SK-N-SH treated with all-trans-retinoic acid at 6 μM for 48 hours (cell line): Measurements from ENCODE around the gene MXD4.

Source experiments
- ARNTL ChIP-seq: fragments of 450-650 bp; formaldehyde crosslinking; IDR thresholded peaks from 2 replicates; pipeline ENCODE4 v1.5.0; 2020; ENCODE audit warnings: low read depth, mild to moderate bottlenecking, moderate library complexity, borderline replicate concordance
- BACH2 ChIP-seq: fragments of 250-450 bp; sonication (Bioruptor Pico); IDR thresholded peaks from 2 replicates; pipeline ENCODE4 v1.9.0; 2021; ENCODE audit warnings: mild to moderate bottlenecking, borderline replicate concordance
- CREB5 ChIP-seq: fragments of 250-450 bp; sonication (Bioruptor Pico); IDR thresholded peaks from 2 replicates; pipeline ENCODE4 v1.5.1; 2020; ENCODE audit warnings: low read depth, mild to moderate bottlenecking, moderate library complexity
- OSR1 ChIP-seq: fragments of 250-450 bp; sonication (Bioruptor Pico); IDR thresholded peaks from 2 replicates; pipeline ENCODE4 v1.8.0; 2022; ENCODE audit warnings: moderate library complexity, mild to moderate bottlenecking, inconsistent platforms
- PATZ1 ChIP-seq: fragments of 250-450 bp; sonication (Bioruptor Pico); IDR thresholded peaks from 2 replicates; pipeline ENCODE4 v1.8.0; 2020; ENCODE audit warnings: mild to moderate bottlenecking, moderate library complexity, borderline replicate concordance
- POU6F1 ChIP-seq: fragments of 250-450 bp; sonication (Bioruptor Pico); IDR thresholded peaks from 2 replicates; pipeline ENCODE4 v1.8.0; 2021; ENCODE audit warnings: low read depth, mild to moderate bottlenecking, moderate library complexity, borderline replicate concordance
- PPARA ChIP-seq: fragments of 250-450 bp; sonication (Bioruptor Pico); IDR thresholded peaks from 2 replicates; pipeline ENCODE4 v1.5.0; 2020; ENCODE audit warnings: mild to moderate bottlenecking, borderline replicate concordance
- RARB ChIP-seq: fragments of 250-450 bp; sonication (Bioruptor Pico); IDR thresholded peaks from 2 replicates; pipeline ENCODE4 v1.8.0; 2021; ENCODE audit warnings: mild to moderate bottlenecking, moderate library complexity
- TCF4 ChIP-seq: fragments of 250-450 bp; sonication (Bioruptor Pico); IDR thresholded peaks from 2 replicates; pipeline ENCODE4 v1.8.0; 2021; ENCODE audit warnings: mild to moderate bottlenecking, moderate library complexity, borderline replicate concordance
- ZC3H10 ChIP-seq: fragments of 250-450 bp; sonication (Bioruptor Pico); IDR thresholded peaks from 2 replicates; pipeline ENCODE4 v1.5.1; 2021; ENCODE audit warnings: mild to moderate bottlenecking, moderate library complexity
- ZFP3 ChIP-seq: fragments of 250-450 bp; sonication (Bioruptor Pico); IDR thresholded peaks from 2 replicates; pipeline ENCODE4 v1.5.0; 2020; ENCODE audit warnings: mild to moderate bottlenecking, moderate library complexity
- ZFP30 ChIP-seq: fragments of 450-650 bp; formaldehyde crosslinking; IDR thresholded peaks from 2 replicates; pipeline ENCODE4 v1.5.0; 2022; ENCODE audit warnings: mild to moderate bottlenecking, moderate library complexity

- TF ChIP-seq OSR1 (CRISPR knock-in tag) = no peak
- TF ChIP-seq ARNTL (CRISPR knock-in tag) = no peak
- TF ChIP-seq PPARA (CRISPR knock-in tag) = no peak
- TF ChIP-seq ZFP3 = no peak
- no peak for TF ChIP-seq BACH2
- TF ChIP-seq ZC3H10 = no peak
- no peak for TF ChIP-seq RARB (CRISPR knock-in tag)
- no peak for TF ChIP-seq PATZ1 (CRISPR knock-in tag)
- TF ChIP-seq ZFP30 (CRISPR knock-in tag) = no peak
- TF ChIP-seq TCF4 (CRISPR knock-in tag) = no peak
- no peak for TF ChIP-seq CREB5 (CRISPR knock-in tag)
- TF ChIP-seq POU6F1 = no peak
These were observed 12.2 kb downstream of the MXD4 start for GRCh38 chr4:2249526-2250356.
